AG09309 (cell line): ENCODE measurements around the gene KRT80.

Experiments
- DNase-seq: peaks from one replicate; pipeline ENCODE4 v3.0.0-alpha.2; 2010; ENCODE audit warnings: low read depth
- H3K4me3 ChIP-seq: 2 replicates; pipeline ENCODE4 v1.5.1; 2011; ENCODE audit warnings: mild to moderate bottlenecking, low read depth, low read length, moderate library complexity; ENCODE audit not compliant: control insufficient read depth
- TF ChIP-seq, protein P1 (sequence below): IDR thresholded peaks from 2 replicates; pipeline ENCODE4 v1.5.1; 2011; ENCODE audit warnings: mild to moderate bottlenecking, low read depth, low read length, inconsistent platforms; ENCODE audit not compliant: insufficient read depth, control insufficient read depth; ENCODE audit errors: missing control alignments

Gene KRT80

GRCh38 chr12:52120951-52121823 is 70.6 kb downstream of the KRT80 start:
- TF ChIP-seq, protein P1, sequence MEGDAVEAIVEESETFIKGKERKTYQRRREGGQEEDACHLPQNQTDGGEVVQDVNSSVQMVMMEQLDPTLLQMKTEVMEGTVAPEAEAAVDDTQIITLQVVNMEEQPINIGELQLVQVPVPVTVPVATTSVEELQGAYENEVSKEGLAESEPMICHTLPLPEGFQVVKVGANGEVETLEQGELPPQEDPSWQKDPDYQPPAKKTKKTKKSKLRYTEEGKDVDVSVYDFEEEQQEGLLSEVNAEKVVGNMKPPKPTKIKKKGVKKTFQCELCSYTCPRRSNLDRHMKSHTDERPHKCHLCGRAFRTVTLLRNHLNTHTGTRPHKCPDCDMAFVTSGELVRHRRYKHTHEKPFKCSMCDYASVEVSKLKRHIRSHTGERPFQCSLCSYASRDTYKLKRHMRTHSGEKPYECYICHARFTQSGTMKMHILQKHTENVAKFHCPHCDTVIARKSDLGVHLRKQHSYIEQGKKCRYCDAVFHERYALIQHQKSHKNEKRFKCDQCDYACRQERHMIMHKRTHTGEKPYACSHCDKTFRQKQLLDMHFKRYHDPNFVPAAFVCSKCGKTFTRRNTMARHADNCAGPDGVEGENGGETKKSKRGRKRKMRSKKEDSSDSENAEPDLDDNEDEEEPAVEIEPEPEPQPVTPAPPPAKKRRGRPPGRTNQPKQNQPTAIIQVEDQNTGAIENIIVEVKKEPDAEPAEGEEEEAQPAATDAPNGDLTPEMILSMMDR, result no peak
- H3K4me3 ChIP-seq, result no peak overlapping the region
- DNase-seq, result no peak

GRCh38 chr12:52119398-52120254 is 72.2 kb downstream of the KRT80 start:
- TF ChIP-seq, protein P1, result peak; percentile 45
- no peak overlapping the region for H3K4me3 ChIP-seq
- no peak for DNase-seq
